PC-9 (cell line): ENCODE data around the gene LCN10.

ENCODE experiments used
- EZH2 ChIP-seq: fragments of 200-600 bp; sonication (generic); IDR thresholded peaks from 2 replicates; pipeline ENCODE4 v1.8.0; 2017; ENCODE audit warnings: antibody characterized with exemption, low read depth
- TF ChIP-seq, protein P1 (sequence below): fragments of 200-600 bp; sonication (generic); conservative IDR thresholded peaks from 2 replicates; pipeline ENCODE4 v1.6.1; 2017; ENCODE audit warnings: mixed run types, antibody characterized with exemption, mild to moderate bottlenecking, moderate library complexity

- TF ChIP-seq, protein P1, sequence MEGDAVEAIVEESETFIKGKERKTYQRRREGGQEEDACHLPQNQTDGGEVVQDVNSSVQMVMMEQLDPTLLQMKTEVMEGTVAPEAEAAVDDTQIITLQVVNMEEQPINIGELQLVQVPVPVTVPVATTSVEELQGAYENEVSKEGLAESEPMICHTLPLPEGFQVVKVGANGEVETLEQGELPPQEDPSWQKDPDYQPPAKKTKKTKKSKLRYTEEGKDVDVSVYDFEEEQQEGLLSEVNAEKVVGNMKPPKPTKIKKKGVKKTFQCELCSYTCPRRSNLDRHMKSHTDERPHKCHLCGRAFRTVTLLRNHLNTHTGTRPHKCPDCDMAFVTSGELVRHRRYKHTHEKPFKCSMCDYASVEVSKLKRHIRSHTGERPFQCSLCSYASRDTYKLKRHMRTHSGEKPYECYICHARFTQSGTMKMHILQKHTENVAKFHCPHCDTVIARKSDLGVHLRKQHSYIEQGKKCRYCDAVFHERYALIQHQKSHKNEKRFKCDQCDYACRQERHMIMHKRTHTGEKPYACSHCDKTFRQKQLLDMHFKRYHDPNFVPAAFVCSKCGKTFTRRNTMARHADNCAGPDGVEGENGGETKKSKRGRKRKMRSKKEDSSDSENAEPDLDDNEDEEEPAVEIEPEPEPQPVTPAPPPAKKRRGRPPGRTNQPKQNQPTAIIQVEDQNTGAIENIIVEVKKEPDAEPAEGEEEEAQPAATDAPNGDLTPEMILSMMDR: no peak
- no peak for TF ChIP-seq EZH2
These were observed 35.7 kb downstream of the LCN10 start for GRCh38 chr9:136707011-136707410.
